Caki2 (cell line): ENCODE data around the gene BTN3A1. TPM values are rescaled to one million over a fixed set of nuclear protein-coding genes. Genes with fewer than 3 reads are reported as not detected.
"Not testable (repeated sequence)": the region's sequence is repeated elsewhere in the genome, so short reads cannot be mapped to it uniquely, and the experiment has no call there.

ENCODE experiments used
- DNase-seq: peaks from one replicate; pipeline ENCODE4 v3.0.0-alpha.2; 2015; ENCODE audit warnings: low read depth
- in situ Hi-C: cut with HindIII; loops from 2 replicates; pipeline ENCODE4 v1.10.0; 2016; ENCODE audit warnings: low sequenced_read_pairs, low pct_unique_long_range_greater_than_20kb, mixed read lengths
- total RNA-seq: library from RNA; depleted of rRNA; stranded (reverse); fragments of >200 nt; shearing (Covaris generic); gene quantifications from 2 replicates; pipeline ENCODE4 v1.2.3, GENCODE V29; 2014; ENCODE audit warnings: low replicate concordance; rRNA removed

Gene BTN3A1
- 36.4 and 50.4 TPM in 2 replicates for total RNA-seq

DNA sequence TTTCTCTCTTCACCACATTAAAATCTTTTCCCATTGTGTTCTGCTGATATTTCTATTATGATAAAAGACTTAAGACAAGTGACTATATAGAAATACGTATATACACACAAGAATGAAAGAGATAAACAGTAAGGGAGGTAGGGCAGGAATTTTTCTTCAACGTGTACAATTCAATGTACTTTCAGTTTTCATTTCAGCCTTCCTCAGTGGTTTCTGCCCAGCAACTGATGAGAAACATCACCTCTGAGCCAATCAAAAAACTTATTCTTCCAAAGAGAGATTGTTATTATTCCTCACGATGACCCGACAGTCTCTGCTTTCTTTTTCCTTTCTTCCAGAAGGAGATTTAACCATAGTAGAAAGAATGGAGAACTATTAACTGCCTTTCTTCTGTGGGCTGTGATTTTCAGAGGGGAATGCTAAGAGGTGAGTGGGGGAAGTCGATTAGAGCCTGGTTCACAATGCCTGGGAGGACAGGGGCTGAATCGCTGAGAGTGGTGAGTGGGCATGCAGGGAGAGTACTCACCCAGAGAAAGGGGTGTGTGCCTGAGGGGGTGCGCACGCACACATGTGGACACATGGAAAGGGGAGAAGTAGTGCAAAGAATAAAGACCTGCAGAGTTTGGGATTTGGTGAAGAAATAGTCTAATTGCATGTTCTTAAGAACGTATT lies at the start of gene BTN3A1:
Gene BTN3A1, plus strand, starts transcription at position 289 of the 672 bp plus-strand sequence. CDS start 3,289 bp downstream, outside the sequence.
- in situ Hi-C loops = no loop called here
- peak; percentile 87 for DNase-seq

DNA sequence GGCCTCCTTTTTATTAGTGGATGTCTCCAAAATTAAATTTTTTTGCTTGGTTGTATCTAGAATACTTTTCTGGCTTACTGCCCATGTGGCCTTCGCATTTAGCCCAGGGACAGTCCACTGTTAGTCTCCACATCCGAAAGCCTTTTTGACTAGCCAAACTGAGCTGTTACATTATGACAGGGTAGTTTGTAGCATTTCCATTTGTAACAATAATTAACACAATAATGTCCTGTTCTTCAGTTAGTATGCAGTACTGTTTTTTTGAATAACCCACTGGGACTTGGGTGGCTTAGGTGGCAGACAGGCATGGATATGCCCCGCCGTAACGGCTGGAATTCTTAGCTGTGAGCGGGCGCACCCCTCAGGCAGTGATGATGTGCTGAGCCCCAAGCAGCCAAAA lies 49.8 kb upstream of the BTN3A1 start:
- in situ Hi-C loops = no loop called here
- DNase-seq = no peak

DNA sequence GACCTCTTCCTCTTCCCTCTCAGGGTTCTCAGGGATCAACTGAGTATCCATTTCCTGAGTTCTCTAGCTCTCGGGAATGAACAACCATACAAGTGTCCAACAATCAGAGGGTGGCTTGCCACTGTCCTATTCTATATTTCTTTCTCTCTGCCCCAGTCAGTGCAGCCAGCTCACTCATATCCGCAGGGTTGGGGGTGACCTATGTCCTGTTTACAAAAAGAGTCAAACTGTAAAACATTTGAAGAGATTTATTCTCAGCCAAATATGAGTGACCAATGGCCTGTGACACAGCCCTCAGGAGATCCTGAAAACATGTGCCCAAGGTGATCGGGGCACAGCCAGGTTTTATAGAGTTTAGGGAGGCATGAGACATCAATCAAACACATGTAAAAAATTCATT lies 47.9 kb upstream of the BTN3A1 start:
- in situ Hi-C loops = no loop called here
- DNase-seq = peak; percentile 73

DNA sequence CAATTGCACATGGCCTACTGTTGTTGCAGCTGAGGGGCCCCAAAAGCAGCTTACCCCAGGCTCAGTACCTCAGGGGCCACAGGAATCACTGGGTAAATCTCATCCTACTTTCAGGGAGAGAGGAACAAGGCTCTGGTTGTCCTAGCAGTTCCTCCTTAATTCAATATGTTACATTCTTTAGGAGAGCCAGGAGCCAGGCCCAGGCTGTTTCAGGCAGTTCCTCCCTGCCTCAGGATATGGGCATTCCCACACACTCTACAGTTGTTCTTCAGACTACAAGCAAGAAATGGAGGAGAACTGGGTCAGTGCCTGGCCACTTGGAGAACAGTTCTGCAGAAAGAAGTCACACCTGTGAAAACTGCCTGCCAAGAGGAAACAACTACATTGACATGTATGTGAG lies 46.7 kb upstream of the BTN3A1 start:
- DNase-seq = no peak
- in situ Hi-C loops = no loop called here

DNA sequence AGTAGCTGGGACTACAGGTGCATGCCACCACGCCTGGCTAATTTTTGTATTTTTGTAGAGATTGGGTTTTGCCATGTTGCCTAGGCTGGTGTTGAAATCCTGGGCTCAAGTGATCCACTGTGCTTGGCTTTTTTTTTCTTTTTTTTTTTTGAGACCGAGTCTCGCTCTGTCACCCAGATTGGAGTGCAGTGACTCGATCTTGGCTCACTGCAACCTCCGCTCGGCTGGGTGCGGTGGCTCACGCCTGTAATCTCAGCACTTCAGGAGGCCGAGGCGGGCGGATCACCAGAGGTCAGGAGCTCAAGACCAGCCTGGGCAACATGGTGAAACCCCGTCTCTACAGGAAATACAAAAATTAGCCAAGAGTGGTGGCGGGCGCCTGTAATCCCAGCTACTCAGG lies 44.5 kb upstream of the BTN3A1 start:
- DNase-seq, in situ Hi-C loops: not testable (repeated sequence)

DNA sequence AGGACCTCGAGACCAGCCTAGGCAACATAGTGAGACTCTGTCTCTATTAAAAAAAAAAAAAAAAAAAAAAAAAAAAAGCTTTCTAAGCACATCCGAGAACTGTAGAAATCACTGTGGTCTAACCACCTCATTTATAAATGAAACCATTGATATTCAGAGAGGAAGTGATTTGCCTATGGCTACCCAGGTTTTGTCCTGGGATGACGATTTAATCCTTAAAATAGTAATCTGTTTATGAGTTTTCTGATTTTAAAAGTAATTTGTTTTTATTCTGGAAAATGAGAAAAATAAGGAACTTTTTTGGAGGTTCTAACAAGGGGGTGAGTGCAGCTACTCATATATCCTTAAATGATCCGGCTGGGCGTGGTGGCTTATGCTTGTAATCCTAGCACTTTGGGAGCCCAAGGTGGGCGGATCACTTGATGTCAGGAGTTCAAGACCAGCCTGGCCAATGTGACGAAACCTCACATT lies 43.5 kb upstream of the BTN3A1 start:
- in situ Hi-C loops = no loop called here
- no peak for DNase-seq

DNA sequence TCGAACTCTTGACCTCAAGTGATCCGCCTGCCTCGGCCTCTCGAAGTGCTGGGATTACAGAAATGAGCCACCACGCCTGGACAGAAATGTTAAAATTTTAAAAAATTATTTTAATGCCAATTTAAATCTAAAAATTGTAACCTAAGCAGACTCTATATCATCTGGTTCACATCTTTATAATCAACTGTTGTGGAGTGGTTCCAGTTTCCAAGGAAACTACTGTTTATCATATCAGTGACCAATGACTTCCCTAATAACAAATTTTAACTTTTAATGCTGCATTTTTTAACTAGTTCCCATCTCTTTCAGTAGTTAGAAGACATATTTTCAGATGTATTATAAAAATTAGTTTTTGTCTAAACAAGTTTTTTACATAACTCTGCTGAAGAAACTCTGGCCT lies 42.3 kb upstream of the BTN3A1 start:
- in situ Hi-C loops = no loop called here
- no peak for DNase-seq

DNA sequence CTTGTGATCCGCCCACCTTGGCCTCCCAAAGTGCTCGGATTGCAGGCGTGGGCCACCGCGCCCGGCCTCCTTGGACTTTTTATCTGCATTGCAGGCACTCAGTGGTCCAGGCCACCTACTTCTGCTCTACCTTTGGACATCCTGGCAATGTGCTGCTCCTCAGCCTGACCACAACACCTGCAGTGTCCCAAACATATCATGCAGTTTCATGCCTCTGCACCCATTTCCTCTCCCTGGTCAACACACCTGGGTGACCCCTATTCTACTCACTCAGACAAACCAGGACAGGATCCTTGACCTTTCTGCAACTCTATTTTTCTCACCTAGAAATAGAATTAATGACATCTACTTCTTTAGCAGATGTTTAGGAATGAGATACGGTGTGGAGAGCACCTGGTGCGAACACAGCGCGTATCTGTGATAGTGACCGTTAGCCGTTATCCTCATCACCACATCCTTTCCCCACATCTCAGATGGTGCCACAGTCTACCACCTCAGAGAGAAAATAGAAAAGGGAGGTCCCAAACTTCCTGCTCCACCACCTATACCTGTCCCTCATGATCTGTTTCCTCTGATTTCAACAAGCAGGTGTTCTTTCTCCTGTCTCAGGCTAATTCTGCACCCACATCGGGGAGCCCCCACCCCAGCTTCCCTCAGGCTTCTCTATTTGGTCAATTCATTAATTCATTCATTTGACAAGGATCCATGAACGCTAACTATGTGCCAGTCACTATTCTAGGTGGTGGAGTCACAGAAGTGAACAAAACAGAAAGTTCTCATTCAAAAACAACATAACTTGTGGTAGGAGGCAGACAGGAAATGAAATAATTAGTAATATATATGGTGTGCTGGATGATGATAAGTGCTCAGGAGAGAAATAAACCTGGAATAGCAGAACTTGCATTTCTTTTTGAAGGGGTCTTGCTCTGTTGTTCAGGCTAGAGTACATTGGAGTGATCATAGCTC lies 41.3 kb upstream of the BTN3A1 start:
- no peak for DNase-seq
- in situ Hi-C loops = no loop called here

DNA sequence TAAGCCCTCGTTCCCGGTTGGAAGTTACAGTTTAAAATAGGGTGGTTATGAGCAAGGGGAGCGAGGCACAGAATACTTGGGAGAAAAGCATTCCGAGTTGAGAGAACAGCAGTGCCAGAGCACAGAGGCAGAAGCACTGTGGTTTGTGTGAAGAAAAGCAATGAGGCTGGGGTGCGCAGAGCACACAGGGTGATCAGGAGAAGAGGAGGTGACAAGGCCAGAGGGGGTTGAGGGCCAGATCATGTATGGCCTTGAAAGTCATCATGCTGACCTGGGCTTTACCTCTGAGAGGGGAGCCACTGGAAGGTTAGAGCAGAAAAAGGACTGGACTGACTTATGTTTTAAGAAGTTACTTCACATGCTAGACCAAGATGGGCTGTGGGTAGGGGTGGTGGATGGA lies 40.5 kb upstream of the BTN3A1 start:
- no peak for DNase-seq
- in situ Hi-C loops = no loop called here

DNA sequence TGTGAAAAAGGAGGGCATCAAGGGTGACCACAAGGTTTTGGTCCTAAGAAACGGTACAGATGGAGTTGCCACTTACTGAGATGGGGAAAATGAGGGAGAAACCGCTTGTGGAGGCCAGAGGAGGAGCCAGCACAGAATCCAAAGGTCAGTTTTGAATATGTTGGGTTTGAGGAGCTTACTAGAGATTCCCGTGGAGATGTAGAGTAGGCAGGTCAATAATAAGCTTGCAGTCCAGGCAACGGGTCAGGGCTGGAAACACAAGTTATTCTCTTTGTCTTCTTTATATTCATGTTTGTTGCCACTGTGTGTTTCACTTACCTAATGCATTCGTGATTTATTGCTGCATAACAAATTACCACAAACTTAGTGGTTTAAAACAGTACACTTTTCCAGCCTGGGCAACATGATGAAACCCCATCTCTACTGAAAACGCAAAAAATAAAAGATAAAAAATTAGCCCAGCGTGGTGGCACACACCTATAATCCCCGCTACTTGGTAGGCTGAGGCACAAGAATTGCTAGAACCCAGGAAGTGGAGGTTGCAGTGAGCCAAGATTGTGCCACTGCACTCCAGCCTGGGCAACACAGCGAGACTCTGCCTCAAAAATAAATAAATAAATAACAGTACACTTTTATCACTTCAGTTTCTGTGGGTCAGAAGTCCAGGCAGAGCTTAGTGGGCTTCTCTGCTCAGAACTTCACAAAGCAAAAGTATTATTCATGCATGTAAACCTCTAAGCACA lies 39.8 kb upstream of the BTN3A1 start:
- in situ Hi-C loops = no loop called here
- no peak for DNase-seq

DNA sequence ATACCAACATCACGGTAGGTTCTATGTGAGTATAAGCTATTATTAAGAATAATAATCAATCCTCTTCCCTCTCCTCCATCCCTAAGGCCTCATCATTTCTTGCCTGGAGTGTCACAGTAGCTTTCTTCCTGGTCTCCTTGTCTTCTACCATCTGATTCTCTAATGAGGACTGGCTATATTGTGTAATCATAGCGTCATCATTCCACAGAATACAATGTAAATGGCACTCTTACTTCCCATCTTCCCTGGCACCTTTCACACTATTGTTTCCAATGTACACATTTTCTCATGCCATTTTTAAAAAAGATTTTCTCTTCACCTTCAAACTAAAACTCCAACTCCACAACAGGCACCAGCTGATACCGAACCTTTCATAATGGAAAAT lies 39.2 kb upstream of the BTN3A1 start:
- in situ Hi-C loops = no loop called here
- no peak for DNase-seq

DNA sequence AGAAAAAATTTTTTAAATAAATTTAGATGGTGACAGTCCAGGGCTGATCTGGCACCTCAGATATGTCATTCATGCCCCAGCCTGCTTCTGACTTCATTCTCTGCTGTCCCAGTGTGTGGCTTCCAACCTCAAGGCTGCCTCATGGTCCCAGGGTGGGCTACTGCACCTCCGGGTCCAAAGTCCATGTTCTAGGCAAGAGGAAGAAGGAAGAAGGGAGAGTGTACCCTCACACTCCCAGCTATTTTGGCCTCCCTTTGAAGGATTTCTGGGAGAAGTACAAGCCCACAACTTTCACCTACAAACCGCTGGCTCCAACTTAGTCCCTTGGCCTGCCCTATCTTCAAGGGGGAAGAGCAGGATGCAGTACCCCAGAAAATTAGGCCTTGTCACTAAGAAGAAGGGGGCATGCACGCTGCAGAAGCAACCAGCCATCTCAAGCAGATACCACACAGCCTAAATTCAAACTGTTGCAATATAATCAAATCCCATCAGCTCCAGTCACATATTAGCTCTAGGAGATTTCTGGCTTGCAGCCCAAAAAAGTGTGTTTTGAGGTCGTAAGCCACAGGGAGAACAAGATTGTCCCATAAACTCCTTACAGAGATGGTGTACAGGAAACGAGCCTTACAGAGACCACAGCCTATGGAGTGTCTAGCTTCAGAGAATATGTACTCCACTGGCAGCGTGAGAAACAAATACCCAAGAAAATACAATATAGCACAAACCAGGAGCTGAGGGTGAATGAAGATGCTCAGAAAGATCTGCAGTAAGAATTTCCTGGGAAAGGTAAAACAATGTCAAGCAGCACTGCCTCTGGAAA lies 38.0 kb upstream of the BTN3A1 start:
- in situ Hi-C loops = no loop called here
- DNase-seq = peak; percentile 29

DNA sequence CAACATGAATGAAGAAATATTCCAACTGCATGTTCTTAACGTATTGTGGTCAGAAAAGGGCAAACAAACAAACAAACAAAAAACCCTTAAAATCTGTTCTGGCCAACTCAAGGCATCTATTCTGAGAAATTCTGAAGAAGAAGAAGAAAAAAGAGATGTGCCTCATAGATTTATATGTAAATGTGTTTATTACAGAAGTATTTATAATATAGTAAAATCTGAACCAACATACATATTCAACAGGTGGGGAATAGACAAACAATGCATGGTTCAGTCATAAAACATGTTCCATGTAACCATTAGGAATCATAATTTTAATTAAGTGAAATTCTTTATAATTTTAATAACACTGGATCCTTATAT lies 36.5 kb upstream of the BTN3A1 start:
- in situ Hi-C loops = no loop called here
- DNase-seq = no peak

DNA sequence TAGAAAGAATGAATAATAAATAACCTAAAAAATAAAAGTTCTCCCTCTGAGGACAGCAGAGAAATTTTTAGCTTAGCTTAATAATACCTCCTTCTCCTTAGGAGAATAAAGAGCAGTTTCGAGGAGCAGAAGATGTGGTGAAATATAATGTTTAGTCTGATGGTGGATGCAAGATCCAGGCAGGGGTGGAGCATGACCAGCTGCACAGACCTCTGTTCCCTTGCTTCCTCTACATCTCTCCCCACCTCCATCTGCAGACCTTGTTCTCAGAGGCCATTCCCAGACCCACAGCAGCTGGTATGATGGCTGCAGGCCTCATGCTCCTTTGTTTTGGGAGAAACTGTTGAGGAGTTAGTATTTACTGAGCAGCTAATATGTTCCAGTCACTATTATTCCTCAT lies 35.6 kb upstream of the BTN3A1 start:
- DNase-seq = no peak
- in situ Hi-C loops = no loop called here

DNA sequence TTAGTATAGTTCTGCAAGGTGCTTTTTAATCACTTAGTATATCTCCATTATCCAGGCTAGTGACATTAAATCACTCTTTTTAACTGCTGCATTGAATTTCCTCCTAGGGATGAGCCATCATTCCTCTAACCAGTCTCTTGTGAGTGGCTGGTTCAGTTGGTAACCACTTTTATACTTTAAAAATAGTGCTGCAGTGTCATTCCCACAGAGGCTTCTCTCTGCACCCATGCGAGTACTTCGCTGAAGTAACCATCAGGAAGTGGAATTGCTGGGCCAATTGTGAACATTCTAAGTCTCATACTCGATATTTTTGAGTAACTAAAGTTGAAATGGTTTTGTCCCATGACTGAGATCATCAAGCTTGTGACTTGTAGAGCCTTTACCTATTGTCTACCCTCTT lies 35.0 kb upstream of the BTN3A1 start:
- in situ Hi-C loops = no loop called here
- DNase-seq = no peak

DNA sequence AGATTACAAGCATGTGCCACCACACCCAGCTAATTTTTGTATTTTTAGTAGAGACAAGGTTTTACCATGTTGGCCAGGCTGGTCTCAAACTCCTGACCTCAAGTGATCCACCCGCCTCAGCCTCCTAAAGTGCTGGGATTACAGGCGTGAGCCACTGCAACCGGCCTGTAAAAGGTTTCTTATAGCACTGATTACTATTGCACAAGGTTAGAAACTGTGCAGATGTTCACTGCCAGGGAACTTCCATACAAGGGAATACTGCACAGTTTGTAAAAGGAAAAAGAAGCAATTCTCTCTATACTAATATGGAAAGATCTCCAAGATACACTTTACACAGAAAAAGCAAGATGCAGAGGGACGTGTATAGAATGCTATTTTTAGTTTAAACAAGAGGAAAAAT lies 30.3 kb upstream of the BTN3A1 start:
- DNase-seq, in situ Hi-C loops: not testable (repeated sequence)

DNA sequence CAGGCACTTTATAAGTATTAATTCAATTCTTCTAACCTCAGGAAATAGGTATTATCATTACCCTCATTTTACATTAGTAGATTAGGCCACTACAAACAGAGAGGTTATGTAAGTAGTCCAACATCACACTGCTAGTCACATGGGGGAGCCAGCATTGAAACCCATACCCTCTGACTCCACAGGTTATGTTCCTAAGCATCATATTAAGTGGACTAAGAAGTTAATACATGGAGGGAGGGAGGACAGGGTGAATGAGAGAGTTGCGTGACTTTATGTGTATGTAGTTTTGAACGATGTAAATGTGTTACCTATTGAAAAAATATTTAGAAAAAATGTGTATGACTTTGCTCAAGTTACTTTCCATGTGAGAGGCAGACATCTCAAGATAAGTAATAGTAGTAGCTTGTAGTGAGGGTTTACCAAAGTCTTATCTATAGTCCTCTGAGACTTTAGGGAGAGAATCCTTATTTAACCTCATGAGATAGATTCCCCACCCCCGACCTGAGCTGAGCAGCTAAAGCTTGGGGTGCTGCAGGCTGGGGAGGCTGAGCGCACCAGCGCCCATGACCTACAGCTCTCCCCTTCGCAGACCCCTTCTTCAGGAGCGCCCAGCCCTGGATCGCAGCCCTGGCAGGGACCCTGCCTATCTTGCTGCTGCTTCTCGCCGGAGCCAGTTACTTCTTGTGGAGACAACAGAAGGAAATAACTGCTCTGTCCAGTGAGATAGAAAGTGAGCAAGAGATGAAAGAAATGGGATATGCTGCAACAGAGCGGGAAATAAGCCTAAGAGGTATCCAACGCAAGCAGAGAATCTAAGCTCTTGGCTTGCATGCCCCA lies 29.5 kb upstream of the BTN3A1 start:
- in situ Hi-C loops = no loop called here
- DNase-seq = no peak
